ENCODE data around the gene ATXN10.

The ATXN10 gene

DNA sequence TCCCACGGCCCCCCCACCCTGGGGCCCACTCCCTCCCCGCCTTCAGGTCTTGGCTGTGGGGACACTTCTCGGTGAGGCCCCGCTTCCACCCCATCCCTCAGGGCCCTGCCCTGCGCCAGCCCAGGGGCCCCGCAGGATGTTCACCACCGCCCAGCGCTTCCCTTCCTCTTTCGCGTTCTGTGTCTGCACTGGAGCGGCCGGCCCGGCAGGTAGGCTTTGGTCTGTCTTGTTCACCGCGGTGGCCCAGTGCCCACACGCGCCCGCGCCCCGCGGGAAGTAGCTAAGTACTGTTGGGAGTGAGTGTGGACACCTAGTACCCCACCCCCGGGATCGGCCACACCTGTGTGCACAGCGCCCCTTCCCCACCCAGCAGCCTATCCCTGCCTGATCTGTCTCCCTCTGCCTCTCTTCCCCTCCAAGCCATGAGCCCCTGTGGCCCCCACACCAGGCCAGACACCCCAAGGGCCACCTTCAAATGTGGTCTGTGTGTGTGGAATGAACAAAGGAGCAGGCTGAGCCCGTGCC, 219.9 kb downstream of the ATXN10 start:
- DNase-seq (ENCODE audit: low spot score) = no peak

DNA sequence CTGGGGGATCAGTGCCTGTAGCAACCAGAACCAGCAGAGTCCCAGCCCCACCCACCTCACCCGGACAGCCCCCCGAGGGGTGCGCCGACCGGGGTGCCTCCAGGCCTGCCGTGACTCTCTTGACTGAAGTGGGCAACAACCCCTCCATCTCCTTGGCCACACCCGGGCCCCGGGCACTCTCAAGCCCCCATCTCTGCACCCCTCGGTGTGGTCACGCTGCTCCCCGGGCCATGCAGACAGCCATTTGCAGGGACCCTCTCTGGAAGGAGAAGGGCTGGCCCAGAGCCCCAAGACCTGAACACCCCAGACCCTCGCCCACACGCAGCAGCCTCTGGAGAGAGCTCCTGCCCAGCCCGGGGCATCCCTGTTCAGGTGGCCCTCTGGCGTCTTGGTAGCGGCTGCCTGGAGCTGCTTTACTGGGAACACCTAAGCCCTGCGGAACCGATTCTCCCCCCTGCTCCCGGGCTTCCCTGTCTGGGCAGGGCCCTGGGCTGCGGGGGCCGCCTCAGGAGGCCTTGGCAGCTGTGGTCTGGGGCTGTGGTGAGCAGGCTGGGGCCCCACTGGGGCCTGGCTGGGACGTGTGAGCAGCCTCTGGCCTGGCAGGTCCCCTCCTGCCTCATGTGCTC, 220.5 kb downstream of the ATXN10 start:
- DNase-seq (ENCODE audit: low spot score) = no peak

DNA sequence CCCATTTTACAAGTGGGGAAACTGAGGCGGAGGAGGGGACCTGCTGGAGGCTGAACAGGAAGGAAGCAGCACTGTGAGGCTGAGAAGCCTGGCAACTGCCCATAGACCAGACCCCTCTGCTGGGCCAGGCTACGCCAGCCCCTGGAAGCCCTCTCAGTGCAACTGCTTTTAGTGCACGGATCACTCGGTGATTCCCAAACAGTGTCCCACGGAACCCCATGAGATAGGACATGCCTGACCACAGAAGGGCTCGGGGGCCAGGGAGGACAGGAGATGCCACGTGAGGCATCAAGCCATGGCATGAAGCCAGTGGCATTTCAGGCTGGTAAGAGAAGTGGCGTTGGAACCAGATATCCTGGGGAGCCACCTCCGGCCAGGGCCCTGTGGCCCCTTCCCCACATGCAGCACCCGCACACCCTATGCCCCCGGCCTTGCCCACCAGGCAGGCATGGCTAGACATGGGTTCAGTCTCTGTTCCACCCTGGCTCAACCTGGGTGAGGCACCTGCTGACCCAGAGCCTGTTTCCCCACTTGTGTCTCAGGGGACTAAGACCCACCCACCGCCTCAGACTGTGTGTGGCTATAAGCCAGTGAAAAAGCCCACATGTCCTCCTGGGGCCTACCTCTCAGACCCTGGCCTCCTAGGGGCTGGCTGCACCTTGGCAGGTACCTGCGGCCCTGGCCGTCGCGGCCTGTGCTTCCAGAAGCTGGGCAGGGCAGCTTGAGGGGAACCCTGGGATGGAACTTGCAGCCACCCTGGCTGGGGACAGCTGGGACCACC, 221.2 kb downstream of the ATXN10 start:
- DNase-seq (ENCODE audit: low spot score) = no peak

DNA sequence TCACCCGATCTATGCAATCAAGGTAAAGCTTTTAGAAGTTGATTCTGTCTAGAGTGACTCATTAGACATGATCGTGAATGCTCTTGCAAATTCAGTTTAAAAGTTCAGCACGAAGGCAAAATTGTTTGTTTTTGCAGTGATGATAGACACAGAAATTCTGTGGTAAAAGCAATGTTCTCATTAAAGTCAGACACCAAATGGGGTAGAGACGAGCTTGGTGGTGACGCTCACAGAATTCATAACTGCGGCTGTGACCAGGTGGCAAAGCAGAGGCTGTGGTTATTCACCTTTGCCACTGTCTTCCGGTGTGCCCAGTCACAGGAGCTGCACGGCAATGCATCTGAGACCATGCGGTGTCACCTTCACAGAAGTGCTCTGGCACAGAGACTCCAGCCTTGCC, 221.9 kb downstream of the ATXN10 start:
- DNase-seq (ENCODE audit: low spot score) = no peak
